22Rv1 (cell line): ENCODE data around the gene PUS1.

Experiments used
- H3K27ac ChIP-seq: fragments of 450-650 bp; 2 replicates; pipeline ENCODE4 v1.5.1; 2017
- ZFX ChIP-seq: fragments of 450-650 bp; IDR thresholded peaks from 2 replicates; pipeline ENCODE4 v1.6.1; 2017; ENCODE audit warnings: antibody characterized with exemption, borderline replicate concordance
- TF ChIP-seq, protein P1 (sequence below): fragments of 450-650 bp; IDR thresholded peaks from 2 replicates; pipeline ENCODE4 v1.5.1; 2017; ENCODE audit warnings: mild to moderate bottlenecking

Gene PUS1

GRCh38 chr12:131939007-131939406 lies 9.9 kb downstream of the PUS1 start:
- TF ChIP-seq ZFX: no peak
- TF ChIP-seq, protein P1, sequence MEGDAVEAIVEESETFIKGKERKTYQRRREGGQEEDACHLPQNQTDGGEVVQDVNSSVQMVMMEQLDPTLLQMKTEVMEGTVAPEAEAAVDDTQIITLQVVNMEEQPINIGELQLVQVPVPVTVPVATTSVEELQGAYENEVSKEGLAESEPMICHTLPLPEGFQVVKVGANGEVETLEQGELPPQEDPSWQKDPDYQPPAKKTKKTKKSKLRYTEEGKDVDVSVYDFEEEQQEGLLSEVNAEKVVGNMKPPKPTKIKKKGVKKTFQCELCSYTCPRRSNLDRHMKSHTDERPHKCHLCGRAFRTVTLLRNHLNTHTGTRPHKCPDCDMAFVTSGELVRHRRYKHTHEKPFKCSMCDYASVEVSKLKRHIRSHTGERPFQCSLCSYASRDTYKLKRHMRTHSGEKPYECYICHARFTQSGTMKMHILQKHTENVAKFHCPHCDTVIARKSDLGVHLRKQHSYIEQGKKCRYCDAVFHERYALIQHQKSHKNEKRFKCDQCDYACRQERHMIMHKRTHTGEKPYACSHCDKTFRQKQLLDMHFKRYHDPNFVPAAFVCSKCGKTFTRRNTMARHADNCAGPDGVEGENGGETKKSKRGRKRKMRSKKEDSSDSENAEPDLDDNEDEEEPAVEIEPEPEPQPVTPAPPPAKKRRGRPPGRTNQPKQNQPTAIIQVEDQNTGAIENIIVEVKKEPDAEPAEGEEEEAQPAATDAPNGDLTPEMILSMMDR: no peak
- no peak overlapping the region; the same call in 1 of the 2 replicates for H3K27ac ChIP-seq

- TF ChIP-seq, protein P1: no peak
- no peak for TF ChIP-seq ZFX
These were observed 11.1 kb downstream of the PUS1 start for GRCh38 chr12:131940141-131940547.

DNA sequence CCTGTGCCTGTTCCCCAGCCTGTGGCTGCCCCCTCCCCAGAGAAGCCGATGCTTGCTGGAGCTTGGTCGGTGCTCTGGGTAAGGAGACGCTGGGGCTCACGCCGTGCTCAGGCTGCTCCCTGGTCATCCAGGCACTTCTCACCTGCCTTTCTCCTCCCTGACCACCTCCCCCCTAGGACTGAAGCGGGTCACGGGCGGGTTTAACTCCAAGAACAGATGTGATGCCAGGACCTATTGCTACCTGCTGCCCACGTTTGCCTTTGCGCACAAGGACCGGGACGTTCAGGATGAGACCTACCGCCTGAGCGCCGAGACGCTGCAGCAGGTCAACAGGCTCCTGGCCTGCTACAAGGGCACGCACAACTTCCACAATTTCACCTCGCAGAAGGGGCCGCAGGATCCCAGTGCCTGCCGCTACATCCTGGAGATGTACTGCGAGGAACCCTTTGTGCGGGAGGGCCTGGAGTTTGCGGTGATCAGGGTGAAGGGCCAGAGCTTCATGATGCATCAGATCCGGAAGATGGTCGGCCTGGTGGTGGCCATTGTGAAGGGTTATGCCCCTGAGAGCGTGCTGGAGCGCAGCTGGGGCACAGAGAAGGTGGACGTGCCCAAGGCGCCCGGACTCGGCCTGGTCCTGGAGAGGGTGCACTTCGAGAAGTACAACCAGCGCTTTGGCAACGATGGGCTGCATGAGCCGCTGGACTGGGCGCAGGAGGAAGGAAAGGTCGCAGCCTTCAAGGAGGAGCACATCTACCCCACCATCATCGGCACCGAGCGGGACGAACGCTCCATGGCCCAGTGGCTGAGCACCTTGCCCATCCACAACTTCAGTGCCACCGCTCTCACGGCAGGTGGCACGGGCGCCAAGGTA lies 12.3 kb downstream of the PUS1 start:
- TF ChIP-seq ZFX: no peak
- TF ChIP-seq, protein P1: no peak
- no peak overlapping the region for H3K27ac ChIP-seq

More at GRCh38 chr12:131940141-131940547, 11.1 kb downstream of the PUS1 start:
- no peak overlapping the region for H3K27ac ChIP-seq

DNA sequence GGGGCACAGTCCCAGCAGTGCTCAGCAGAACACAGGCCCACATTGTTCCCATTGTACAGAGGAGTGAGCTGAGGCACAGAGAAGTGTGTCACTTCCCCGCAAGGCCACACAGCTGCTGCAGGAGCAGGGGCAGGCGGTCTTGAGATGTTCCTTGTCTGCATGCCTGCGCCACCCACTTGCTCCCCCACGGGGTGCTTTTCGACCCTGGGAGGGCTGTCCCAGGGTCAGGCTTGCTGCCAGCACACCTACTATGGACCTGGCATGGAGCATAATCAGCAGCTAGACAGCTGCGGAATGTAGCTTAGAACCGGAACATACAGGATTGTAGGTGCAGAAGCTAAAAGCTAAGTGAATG lies 12.9 kb downstream of the PUS1 start:
- no peak for TF ChIP-seq ZFX
- TF ChIP-seq, protein P1: no peak
- no peak overlapping the region for H3K27ac ChIP-seq

GRCh38 chr12:131942671-131943070 lies 13.6 kb downstream of the PUS1 start:
- H3K27ac ChIP-seq: no peak overlapping the region
- no peak for TF ChIP-seq ZFX
- TF ChIP-seq, protein P1: no peak

DNA sequence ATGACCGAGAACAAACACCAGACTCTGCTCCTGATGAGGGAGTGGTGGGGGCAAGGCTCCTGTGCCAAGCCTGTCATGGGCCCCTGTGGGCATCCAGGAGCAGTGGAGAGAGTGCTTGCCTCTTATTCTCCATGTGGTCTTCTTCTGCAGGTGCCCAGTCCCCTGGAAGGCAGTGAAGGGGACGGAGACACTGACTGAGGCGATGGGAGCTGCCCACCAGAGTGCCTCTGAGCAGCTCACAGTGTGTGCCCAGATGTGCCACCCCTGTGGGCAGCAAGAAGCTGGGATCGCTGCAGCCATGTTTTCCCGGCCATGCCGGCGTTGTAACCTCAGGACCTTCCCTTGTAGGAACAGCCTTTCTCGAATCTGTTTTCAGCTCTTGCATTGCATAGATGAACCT lies 14.3 kb downstream of the PUS1 start:
- TF ChIP-seq, protein P1: no peak
- no peak for TF ChIP-seq ZFX
- H3K27ac ChIP-seq: no peak overlapping the region

GRCh38 chr12:131943876-131944275 lies 14.8 kb downstream of the PUS1 start:
- no peak overlapping the region for H3K27ac ChIP-seq
- TF ChIP-seq, protein P1: no peak
- TF ChIP-seq ZFX: no peak
